Amygdala (tissue), 56 donors: Measurements from ENCODE around the gene SELENOH.

Experiments
- DNase-seq, 56 donors: peaks; one replicate each; lab custom pipeline; 2025; lab: John Stamatoyannopoulos, UW

SELENOH gene

GRCh38 chr11:57777969-57778317, 36.7 kb downstream of the SELENOH start:
- no peak for DNase-seq

DNA sequence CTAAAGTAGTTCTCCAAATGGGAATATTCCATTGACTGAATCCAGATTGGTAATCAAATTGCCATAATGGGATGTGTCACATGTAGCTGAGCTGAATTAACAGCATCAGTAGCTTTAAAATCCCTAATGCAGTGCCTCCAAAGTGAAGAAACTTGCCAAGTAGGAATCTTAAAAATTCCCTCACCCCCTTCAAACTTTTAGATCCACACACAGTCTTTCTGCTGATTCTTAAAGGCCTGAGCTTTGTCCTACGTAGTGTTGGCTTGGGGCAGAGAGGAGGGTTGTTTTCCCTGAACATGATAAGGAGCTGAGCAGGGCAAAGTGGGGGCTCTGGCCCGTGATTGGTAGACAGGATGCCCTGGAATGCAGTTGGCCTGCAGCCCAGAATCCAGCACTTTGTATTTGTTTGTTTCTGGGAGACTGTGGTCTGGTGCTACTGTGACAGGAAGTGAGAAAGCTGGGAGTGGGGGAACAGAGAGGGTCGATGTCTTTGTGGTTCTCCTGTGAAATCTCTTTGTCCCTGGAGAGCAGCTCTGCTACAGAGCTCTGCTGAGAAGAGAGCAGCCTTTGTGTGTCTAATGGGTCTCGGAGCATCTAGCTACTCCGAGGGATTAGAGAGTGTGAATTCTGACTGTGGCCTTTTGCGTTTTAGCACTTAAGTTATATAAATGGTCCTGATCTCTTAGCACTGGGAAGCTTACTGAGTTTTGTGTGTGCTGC, 37.2 kb downstream of the SELENOH start:
- peak in 54 of 56 donors; percentile 22 to 87 (median 62) for DNase-seq

- peak in 31 of 56 donors; percentile 6 to 70 (median 28) for DNase-seq
These were observed 38.0 kb downstream of the SELENOH start for GRCh38 chr11:57779276-57779675.

GRCh38 chr11:57781529-57781943, 40.2 kb downstream of the SELENOH start:
- DNase-seq, result no peak

- no peak for DNase-seq
These were observed 43.8 kb downstream of the SELENOH start for GRCh38 chr11:57785072-57785471.

DNA sequence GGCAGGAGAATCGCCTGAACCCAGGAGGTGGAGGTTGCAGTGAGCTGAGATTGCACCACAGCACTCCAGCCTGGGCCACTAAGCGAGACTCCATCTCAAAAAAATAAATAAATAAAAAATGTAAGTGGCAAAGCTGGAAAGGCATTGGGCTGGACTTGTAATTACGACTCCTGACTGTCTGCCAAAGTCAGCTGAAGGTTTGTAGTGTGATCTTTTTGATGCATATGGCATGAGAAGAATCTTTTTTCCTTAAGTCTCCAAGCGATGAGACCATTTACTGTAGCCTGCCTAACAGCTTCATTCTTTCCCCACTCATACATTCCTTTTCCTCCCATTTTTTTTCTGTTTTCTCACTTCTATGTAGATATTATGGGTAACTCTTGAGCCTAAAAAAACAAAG, 45.1 kb downstream of the SELENOH start:
- DNase-seq, result no peak

DNA sequence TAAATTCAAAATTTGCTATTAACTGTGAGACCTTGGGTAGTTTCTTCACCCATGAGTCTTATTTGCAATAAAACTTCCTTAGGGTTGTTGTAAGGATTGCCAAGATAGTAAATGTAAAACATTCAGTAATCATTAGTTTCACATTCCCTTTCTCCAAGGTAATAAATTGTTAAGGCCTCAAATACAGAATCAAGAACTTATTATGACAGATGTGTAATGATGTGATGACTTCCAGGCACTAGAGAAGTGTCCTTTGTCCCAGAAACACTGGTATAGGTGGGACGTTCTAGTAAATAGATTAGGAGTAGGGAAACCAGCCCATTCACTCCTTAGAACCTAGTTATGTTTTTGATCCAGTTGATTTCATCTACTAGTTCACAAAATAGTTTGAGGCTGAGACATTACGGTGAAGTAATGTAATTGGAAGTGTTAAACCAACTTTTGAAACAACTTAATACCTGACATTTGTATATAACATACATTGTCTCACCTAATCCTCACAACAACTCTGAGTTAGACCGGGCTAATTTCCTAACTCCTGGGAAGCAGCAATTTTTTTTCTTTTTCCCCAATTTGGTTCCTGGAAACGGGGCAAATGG, 45.8 kb downstream of the SELENOH start:
- no peak for DNase-seq

- DNase-seq, result peak in 15 of 56 donors; percentile 11 to 46 (median 17)
These were observed 46.8 kb downstream of the SELENOH start for GRCh38 chr11:57787920-57788702.

DNA sequence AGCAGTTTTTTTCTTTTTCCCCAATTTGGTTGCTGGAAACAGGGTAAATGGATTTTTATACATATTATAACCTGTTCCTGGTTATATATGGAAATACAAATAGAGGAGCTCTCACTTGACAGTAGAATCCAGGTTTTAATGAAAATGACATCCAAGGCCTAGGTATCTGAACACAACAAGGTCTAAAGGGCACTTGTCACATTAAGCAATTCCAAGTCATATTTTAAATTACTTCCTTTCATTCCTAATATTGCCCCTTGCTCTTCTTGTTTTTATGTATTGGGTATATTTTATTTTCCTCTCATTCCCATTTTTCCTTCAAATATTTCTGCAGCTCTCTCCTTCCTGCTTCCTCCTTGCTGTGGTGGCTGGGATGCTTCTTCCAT, 47.4 kb downstream of the SELENOH start:
- no peak for DNase-seq

- no peak for DNase-seq
These were observed 50.2 kb downstream of the SELENOH start for GRCh38 chr11:57791321-57792059.

DNA sequence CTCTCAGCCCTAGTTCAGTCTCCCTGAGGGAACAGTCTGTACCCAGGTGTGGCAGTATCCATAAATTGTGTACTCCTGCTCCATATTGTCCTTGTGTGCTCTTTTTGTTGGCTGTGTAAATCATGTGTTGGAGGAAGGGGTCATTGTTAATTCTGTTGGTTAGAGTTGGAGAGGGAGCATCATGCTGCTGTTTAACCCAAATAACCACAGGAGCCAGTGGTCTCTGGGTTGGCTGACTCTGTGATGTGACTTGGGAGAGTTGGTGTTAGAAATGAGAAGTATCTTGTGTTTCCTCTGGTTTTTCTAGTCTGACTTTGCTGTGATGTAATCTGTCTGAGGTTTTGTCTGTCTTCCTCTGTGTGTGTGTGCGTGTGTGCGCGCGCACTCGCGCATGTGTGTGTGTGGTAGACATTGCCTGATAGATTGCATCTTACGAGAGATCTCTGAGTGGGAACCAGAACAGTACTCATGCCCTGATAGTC, 50.8 kb downstream of the SELENOH start:
- DNase-seq, result peak in 25 of 56 donors; percentile 6 to 69 (median 23)

DNA sequence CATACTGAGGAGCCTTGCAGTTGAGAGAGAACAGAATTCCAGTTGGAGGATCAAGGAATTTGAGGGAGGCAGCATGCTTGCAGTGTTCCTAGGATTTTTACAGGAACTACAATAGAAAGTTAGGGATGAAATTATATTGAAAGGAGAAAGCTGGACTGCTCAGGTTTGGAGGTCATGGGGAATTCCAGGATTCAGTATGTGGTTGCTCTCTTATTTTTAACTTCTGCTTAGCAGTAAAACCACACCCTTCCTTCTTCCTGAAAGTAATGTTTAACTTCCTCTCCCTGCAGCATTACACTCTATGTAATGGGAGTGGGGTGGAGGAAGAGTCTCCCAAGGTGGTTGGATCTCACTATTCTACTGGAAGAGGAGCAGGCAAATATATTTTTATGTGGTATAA, 51.6 kb downstream of the SELENOH start:
- no peak for DNase-seq
